Endodermal cell (in vitro differentiated cells): ENCODE data around the gene HCRTR1. TPM values are rescaled to one million over a fixed set of nuclear protein-coding genes. Genes with fewer than 3 reads are reported as not detected.

ENCODE experiments used
- DNase-seq: peaks from one replicate; pipeline ENCODE4 v3.0.0-alpha.2; 2017
- H3K27ac ChIP-seq: 2 replicates; pipeline ENCODE4 v1.5.1; 2013; ENCODE audit warnings: mild to moderate bottlenecking, low read depth, low read length, moderate library complexity
- H3K27me3 ChIP-seq: 2 replicates; pipeline ENCODE4 v1.6.1; 2013; ENCODE audit warnings: mild to moderate bottlenecking, low read length, moderate library complexity; ENCODE audit not compliant: insufficient read depth, control insufficient read depth, poor library complexity, severe bottlenecking
- H3K36me3 ChIP-seq: 2 replicates; pipeline ENCODE4 v1.7.0; 2013; ENCODE audit warnings: mild to moderate bottlenecking, low read length, moderate library complexity; ENCODE audit not compliant: control insufficient read depth, insufficient read depth
- H3K4me1 ChIP-seq: one replicate; pipeline ENCODE4 v1.7.0; 2013; ENCODE audit warnings: low read length; ENCODE audit not compliant: control insufficient read depth, insufficient read depth
- H3K4me3 ChIP-seq: 2 replicates; pipeline ENCODE4 v1.5.1; 2013; ENCODE audit warnings: mild to moderate bottlenecking, low read length, moderate library complexity
- H3K9ac ChIP-seq: 2 replicates; pipeline ENCODE4 v1.6.1; 2013; ENCODE audit warnings: mild to moderate bottlenecking, low read length, moderate library complexity; ENCODE audit not compliant: poor library complexity, severe bottlenecking; ENCODE audit errors: extremely low read depth
- H3K9me3 ChIP-seq: 2 replicates; pipeline ENCODE4 v1.6.1; 2013; ENCODE audit warnings: mild to moderate bottlenecking, low read length, moderate library complexity; ENCODE audit not compliant: control insufficient read depth
- H3K27ac Mint-ChIP-seq: 2 replicates; pipeline ENCODE4 v1.8.0; 2020; ENCODE audit warnings: mixed read lengths
- H3K27me3 Mint-ChIP-seq: 2 replicates; pipeline ENCODE4 v1.8.0; 2021; ENCODE audit warnings: mild to moderate bottlenecking, mixed read lengths; ENCODE audit not compliant: insufficient read depth
- H3K36me3 Mint-ChIP-seq: 2 replicates; pipeline ENCODE4 v1.8.0; 2020; ENCODE audit warnings: low read depth, mixed read lengths
- H3K4me1 Mint-ChIP-seq: 2 replicates; pipeline ENCODE4 v1.8.0; 2020; ENCODE audit warnings: mixed read lengths
- H3K4me3 Mint-ChIP-seq: 2 replicates; pipeline ENCODE4 v1.8.0; 2020; ENCODE audit warnings: mild to moderate bottlenecking, moderate library complexity, mixed read lengths
- H3K9me3 Mint-ChIP-seq: 2 replicates; pipeline ENCODE4 v1.8.0; 2020; ENCODE audit warnings: mild to moderate bottlenecking, mixed read lengths
- CTCF ChIP-seq: fragments of 200-600 bp; sonication (generic); conservative IDR thresholded peaks from 2 replicates; pipeline ENCODE4 v1.5.0; 2021; ENCODE audit warnings: antibody characterized with exemption, mild to moderate bottlenecking
- WGBS, 2 experiments: methylation state at CpG; one replicate each; pipeline versions ENCODE4 v1.1.5 to v1.1.7; 2013; ENCODE audit warnings: missing lambda C conversion rate in 2 of 2, mixed read lengths in 1 of 2; ENCODE audit not compliant: insufficient coverage in 1 of 2, insufficient read length in 1 of 2; 5-methylcytosine and 5-hydroxymethylcytosine counted together
- total RNA-seq, 2 donors: library from RNA; stranded (reverse); fragmentation: NEBNext Ultra II Directional in 1 of 2; extraction: Animal tissue kit (Norgen Biotek cat#: 25700) in 1 of 2; gene quantifications; 2 replicates in 1 of 2; 3 replicates in 1 of 2; pipeline ENCODE4 v1.2.1, GENCODE V29; 2021

The HCRTR1 gene
- total RNA-seq, 2 donors from 2014 or later = not detected

GRCh38 chr1:31621498-31621820 is 4.0 kb downstream of the HCRTR1 start:
- Mint-ChIP-seq H3K36me3 (no peaks in the 10 kb centered on the region), H3K9me3 (no peaks in the 10 kb centered on the region), H3K27ac (no peak overlapping the region), H3K4me1 (no peaks in the 10 kb centered on the region), H3K4me3 (no peak overlapping the region), H3K27me3 (peaks cover 28% of the 10 kb centered on the region)
- Histone ChIP-seq H3K9me3 (no peaks in the 10 kb centered on the region), H3K36me3 (no peaks in the 10 kb centered on the region), H3K4me3 (no peak overlapping the region), H3K27me3 (peaks cover 14% of the 10 kb centered on the region), H3K4me1 (no peaks in the 10 kb centered on the region), H3K27ac (no peak overlapping the region), H3K9ac (no peak overlapping the region)
- WGBS, 2 experiments = 94 to 96% methylated on average over 2 to 5 of the region's 5 CpGs
- no peak for DNase-seq
- no peak for TF ChIP-seq CTCF

- 91 to 93% methylated on average over 12 to 15 of the region's 15 CpGs for WGBS, 2 experiments
- Histone ChIP-seq H3K27ac (no peak overlapping the region), H3K36me3 (no peaks in the 10 kb centered on the region), H3K4me1 (no peaks in the 10 kb centered on the region), H3K27me3 (peaks cover 8% of the 10 kb centered on the region), H3K4me3 (no peak overlapping the region), H3K9ac (no peak overlapping the region), H3K9me3 (no peaks in the 10 kb centered on the region)
- Mint-ChIP-seq H3K36me3 (no peaks in the 10 kb centered on the region), H3K4me1 (no peaks in the 10 kb centered on the region), H3K27me3 (peaks cover 22% of the 10 kb centered on the region), H3K27ac (no peak overlapping the region), H3K4me3 (no peak overlapping the region), H3K9me3 (no peaks in the 10 kb centered on the region)
- no peak for TF ChIP-seq CTCF
- peak; percentile 31 for DNase-seq
Measured at GRCh38 chr1:31621847-31622730, 4.6 kb downstream of the HCRTR1 start.

- Mint-ChIP-seq H3K9me3 (no peaks in the 10 kb centered on the region), H3K4me3 (no peak overlapping the region), H3K27ac (no peak overlapping the region), H3K4me1 (no peaks in the 10 kb centered on the region), H3K36me3 (peaks cover 6% of the 10 kb centered on the region), H3K27me3 (peaks cover 14% of the 10 kb centered on the region)
- Histone ChIP-seq H3K4me3 (no peak overlapping the region), H3K36me3 (peaks cover 10% of the 10 kb centered on the region), H3K9me3 (no peaks in the 10 kb centered on the region), H3K27ac (no peak overlapping the region), H3K27me3 (no peaks in the 10 kb centered on the region), H3K4me1 (peaks cover 8% of the 10 kb centered on the region), H3K9ac (no peak overlapping the region)
- WGBS, 2 experiments = 94 to 100% methylated on average over 3 to 12 of the region's 12 CpGs
- DNase-seq = peak; percentile 40
- no peak for TF ChIP-seq CTCF
Measured at GRCh38 chr1:31623365-31623764, 5.9 kb downstream of the HCRTR1 start.
